ENCODE results near the gene FASN.

DNA sequence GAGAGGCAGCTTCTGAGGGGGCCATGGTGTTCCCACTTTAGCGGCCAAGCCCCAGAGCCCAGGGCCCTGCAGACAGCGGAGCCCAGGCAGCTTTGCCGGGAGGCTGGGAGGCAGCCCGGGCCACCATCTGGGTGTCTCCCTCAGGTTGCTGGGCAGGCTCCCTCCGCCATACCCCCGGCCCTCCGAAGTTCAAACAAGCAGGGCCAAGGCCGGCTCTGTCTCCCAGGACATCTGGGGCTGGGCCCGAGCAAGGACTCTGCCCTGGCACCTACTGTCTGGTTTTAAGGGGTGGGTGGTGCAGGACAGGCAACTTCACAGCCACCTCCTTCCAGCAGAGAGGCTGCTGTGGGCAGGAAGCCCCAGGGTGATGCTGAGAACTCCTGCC lies 35.1 kb downstream of the FASN start:
- TF ChIP-seq, protein P1, sequence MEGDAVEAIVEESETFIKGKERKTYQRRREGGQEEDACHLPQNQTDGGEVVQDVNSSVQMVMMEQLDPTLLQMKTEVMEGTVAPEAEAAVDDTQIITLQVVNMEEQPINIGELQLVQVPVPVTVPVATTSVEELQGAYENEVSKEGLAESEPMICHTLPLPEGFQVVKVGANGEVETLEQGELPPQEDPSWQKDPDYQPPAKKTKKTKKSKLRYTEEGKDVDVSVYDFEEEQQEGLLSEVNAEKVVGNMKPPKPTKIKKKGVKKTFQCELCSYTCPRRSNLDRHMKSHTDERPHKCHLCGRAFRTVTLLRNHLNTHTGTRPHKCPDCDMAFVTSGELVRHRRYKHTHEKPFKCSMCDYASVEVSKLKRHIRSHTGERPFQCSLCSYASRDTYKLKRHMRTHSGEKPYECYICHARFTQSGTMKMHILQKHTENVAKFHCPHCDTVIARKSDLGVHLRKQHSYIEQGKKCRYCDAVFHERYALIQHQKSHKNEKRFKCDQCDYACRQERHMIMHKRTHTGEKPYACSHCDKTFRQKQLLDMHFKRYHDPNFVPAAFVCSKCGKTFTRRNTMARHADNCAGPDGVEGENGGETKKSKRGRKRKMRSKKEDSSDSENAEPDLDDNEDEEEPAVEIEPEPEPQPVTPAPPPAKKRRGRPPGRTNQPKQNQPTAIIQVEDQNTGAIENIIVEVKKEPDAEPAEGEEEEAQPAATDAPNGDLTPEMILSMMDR (IDR thresholded peaks at IDR 0.05; ENCODE audit: extremely low read depth in 1 of 2, insufficient read depth in 1 of 2, low read depth in 1 of 2, low read length in 2 of 2), result no peak
- TF ChIP-seq POLR2A (IDR thresholded peaks at IDR 0.05; ENCODE audit: low read depth, low read length), result no peak
- TF ChIP-seq, protein P2, sequence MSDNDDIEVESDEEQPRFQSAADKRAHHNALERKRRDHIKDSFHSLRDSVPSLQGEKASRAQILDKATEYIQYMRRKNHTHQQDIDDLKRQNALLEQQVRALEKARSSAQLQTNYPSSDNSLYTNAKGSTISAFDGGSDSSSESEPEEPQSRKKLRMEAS (IDR thresholded peaks at IDR 0.05; ENCODE audit: insufficient read depth, insufficient read length), result no peak
- TF ChIP-seq POLR2AphosphoS5 (IDR thresholded peaks at IDR 0.05; ENCODE audit: insufficient read depth, low read depth, low read length), result no peak
